Endothelial cell of umbilical vein (primary cell): Measurements from ENCODE around the gene ALDH7A1. TPM values are rescaled to one million over a fixed set of nuclear protein-coding genes. Genes with fewer than 3 reads are reported as not detected.

ENCODE experiments used
- BruUV-seq: library from RNA; stranded (reverse); fragments of 400-500 nt; replicated peaks from 2 replicates; lab custom pipeline; 2021; lab: Mats Ljungman, UMichigan
- CTCF ChIA-PET: fragments of 300-600, 350-600 bp; sonication (Branson Sonifier 250); formaldehyde crosslinking; loops from one replicate; lab custom pipeline; 2021; ENCODE audit warnings: antibody characterized with exemption, inconsistent platforms; lab: Charles Lee
- POLR2A ChIA-PET: fragments of 300-600, 350-600 bp; sonication (Branson Sonifier 250); formaldehyde crosslinking; loops from one replicate; lab custom pipeline; 2021; ENCODE audit warnings: antibody characterized with exemption, inconsistent platforms; lab: Charles Lee
- DNase-seq: peaks from one replicate; pipeline ENCODE4 v3.0.0-alpha.2; 2011; ENCODE audit warnings: low read depth, low spot score
- FAIRE-seq: peaks from 2 replicates; lab custom pipeline; 2011; peaks lifted over from hg19 to GRCh38; lab: Jason Lieb, UNC
- H2AFZ ChIP-seq: 2 replicates; pipeline ENCODE4 v1.6.0; 2012; ENCODE audit warnings: low read depth, low read length, control low read depth, inconsistent platforms
- H3K27ac ChIP-seq: 2 replicates; pipeline ENCODE4 v1.5.1; 2011; ENCODE audit warnings: low read depth, mild to moderate bottlenecking, control low read depth, low read length, moderate library complexity; ENCODE audit not compliant: insufficient read depth
- H3K27me3 ChIP-seq, 2 experiments: 2 replicates each; pipeline versions ENCODE4 v1.6.0 to v1.6.1; 2011; ENCODE audit warnings: low read length in 2 of 2, mixed read lengths in 1 of 2; ENCODE audit not compliant: control insufficient read depth in 2 of 2, insufficient read depth in 2 of 2
- H3K36me3 ChIP-seq, 2 experiments: 2 replicates in 1 of 2; 3 replicates in 1 of 2; pipeline ENCODE4 v1.5.1; 2011; ENCODE audit warnings: low read length in 2 of 2, mild to moderate bottlenecking in 1 of 2, moderate library complexity in 1 of 2; ENCODE audit not compliant: control insufficient read depth in 2 of 2, insufficient read depth in 2 of 2; ENCODE audit errors: extremely low read depth in 1 of 2
- H3K4me1 ChIP-seq: 3 replicates; pipeline ENCODE4 v1.5.1; 2011; ENCODE audit warnings: mild to moderate bottlenecking, low read length; ENCODE audit not compliant: control insufficient read depth, insufficient read depth; ENCODE audit errors: extremely low read depth
- H3K4me2 ChIP-seq: 2 replicates; pipeline ENCODE4 v1.6.1; 2011; ENCODE audit warnings: low read length, control low read depth, mixed read lengths; ENCODE audit not compliant: insufficient read depth
- H3K4me3 ChIP-seq, 3 experiments: fragments of 200-600 bp in 1 of 3; sonication (generic), shearing (Covaris generic) in 1 of 3; replicated peaks in 1 of 3; 2 replicates each; pipeline ENCODE4 v1.5.1; 2011 to 2016; ENCODE audit warnings: control low read depth in 3 of 3, low read length in 3 of 3, mild to moderate bottlenecking in 2 of 3, inconsistent platforms in 1 of 3, low read depth in 1 of 3, moderate library complexity in 1 of 3; ENCODE audit not compliant: insufficient read depth in 1 of 3
- H3K79me2 ChIP-seq: 2 replicates; pipeline ENCODE4 v1.6.0; 2012; ENCODE audit warnings: low read length, inconsistent platforms; ENCODE audit not compliant: control insufficient read depth, insufficient read depth
- H3K9ac ChIP-seq: replicated peaks from 2 replicates; pipeline ENCODE3; 2011; ENCODE audit warnings: low read length, control low read depth; ENCODE audit not compliant: insufficient read depth; ENCODE audit errors: extremely low read depth
- H3K9me1 ChIP-seq: replicated peaks from 3 replicates; pipeline ENCODE4 v1.6.0; 2011; ENCODE audit warnings: mild to moderate bottlenecking, low read length; ENCODE audit not compliant: control insufficient read depth, insufficient read depth; ENCODE audit errors: extremely low read depth
- H3K9me3 ChIP-seq: replicated peaks from 2 replicates; pipeline ENCODE4 v1.5.1; 2012; ENCODE audit warnings: low read length, inconsistent platforms; ENCODE audit not compliant: control insufficient read depth, insufficient read depth
- H4K20me1 ChIP-seq: replicated peaks from 2 replicates; pipeline ENCODE3; 2011; ENCODE audit warnings: mild to moderate bottlenecking, low read length; ENCODE audit not compliant: control insufficient read depth, insufficient read depth; ENCODE audit errors: extremely low read depth
- CTCF ChIP-seq, 2 donors: IDR thresholded peaks; 1 replicate in 1 of 2; 2 replicates in 1 of 2; pipeline ENCODE4 v1.5.1; 2011; ENCODE audit warnings: low read length in 2 of 2, mild to moderate bottlenecking in 2 of 2, moderate library complexity in 2 of 2, control low read depth in 1 of 2, inconsistent platforms in 1 of 2, low read depth in 1 of 2; ENCODE audit not compliant: insufficient read depth in 1 of 2; ENCODE audit errors: extremely low read depth in 1 of 2
- FOS ChIP-seq: IDR thresholded peaks from 2 replicates; pipeline ENCODE4 v1.6.1; 2011; ENCODE audit warnings: mild to moderate bottlenecking, low read length, moderate library complexity, borderline replicate concordance; ENCODE audit not compliant: insufficient read depth
- GATA2 ChIP-seq: IDR thresholded peaks from 2 replicates; pipeline ENCODE4 v1.7.0; 2011; ENCODE audit warnings: low read depth, mild to moderate bottlenecking, moderate library complexity, mixed read lengths, low read length; ENCODE audit not compliant: insufficient read length, insufficient read depth
- JUN ChIP-seq: IDR thresholded peaks from 2 replicates; pipeline ENCODE4 v1.6.1; 2011; ENCODE audit warnings: borderline replicate concordance, low read depth; ENCODE audit not compliant: insufficient read length, insufficient read depth
- MAX ChIP-seq: IDR thresholded peaks from 2 replicates; pipeline ENCODE4 v1.6.1; 2011; ENCODE audit not compliant: insufficient read depth, insufficient read length
- MYC ChIP-seq: IDR thresholded peaks from one replicate; pipeline ENCODE4 v1.6.1; 2011; ENCODE audit warnings: mild to moderate bottlenecking, low read depth, low read length
- POLR2A ChIP-seq: IDR thresholded peaks from 2 replicates; pipeline ENCODE4 v1.6.1; 2012; ENCODE audit warnings: low read depth, mild to moderate bottlenecking, control low read depth, low read length
- POLR2AphosphoS5 ChIP-seq: IDR thresholded peaks from 2 replicates; pipeline ENCODE4 v1.6.1; 2012; ENCODE audit warnings: low read depth, mild to moderate bottlenecking, control low read depth, low read length, moderate library complexity; ENCODE audit not compliant: insufficient read depth
- dilution Hi-C: fragments of 300-500 bp; cut with MboI; formaldehyde crosslinking; loops from one replicate; pipeline ENCODE4 v1.15.0; 2019; ENCODE audit warnings: low sequenced_read_pairs; ENCODE audit not compliant: extremely low pct_ligation_motif_present
- intact Hi-C: fragments of 100-400 bp; cut with micrococcal nuclease; formaldehyde crosslinking; loops from one replicate; pipeline ENCODE4 v1.10.0; 2022
- polyA plus RNA-seq, 4 experiments: library from polyadenylated mRNA; depleted of rRNA in 3 of 4; stranded (reverse) in 3 of 4; unstranded in 1 of 4; fragments of >200 nt; gene quantifications; 2 replicates each; pipeline versions ENCODE4 v1.2.1 to v1.2.3, GENCODE V29; 2011 to 2012; ENCODE audit warnings: missing spikeins in 1 of 4
- total RNA-seq: library from RNA; stranded (reverse); gene quantifications from 2 replicates; pipeline ENCODE4 v1.2.3, GENCODE V29; 2021

The ALDH7A1 gene
- total and polyA plus RNA-seq, 2 donors (not counting 3 experiments of a cell fraction or from before 2014, with no cell fraction given) = 43.6 to 103 TPM

- peak; percentile 69 for FAIRE-seq
- H3K9ac ChIP-seq = no peak overlapping the region
- BruUV-seq = no TSS peak
- H3K27me3 ChIP-seq = peaks cover 15 to 20% of the 10 kb centered on the region in 2 experiments
- H3K4me2 ChIP-seq = no peak overlapping the region
- H3K4me1 ChIP-seq = peaks cover 6% of the 10 kb centered on the region
- H3K4me3 ChIP-seq = no peak overlapping the region
- H3K36me3 ChIP-seq = no peaks in the 10 kb centered on the region
- no peaks in the 10 kb centered on the region for H3K9me3 ChIP-seq
- H3K27ac ChIP-seq = no peak overlapping the region
- no peaks in the 10 kb centered on the region for H4K20me1 ChIP-seq
- H3K9me1 ChIP-seq = no peaks in the 10 kb centered on the region
- no peak overlapping the region for H2AFZ ChIP-seq
- ChIA-PET POLR2A (no interaction called here), CTCF (no interaction called here)
- intact Hi-C loops = loop anchor here (1.0 kb wide), 1 partner anchor 36 kb away; no protein-coding TSS in a partner anchor
- no peaks in the 10 kb centered on the region for H3K79me2 ChIP-seq
- peak; percentile 44 for DNase-seq
- dilution Hi-C loops = no loop called here
- TF ChIP-seq CTCF (IDR thresholded peaks at IDR 0.05; ENCODE audit: extremely low read depth in 1 of 2, insufficient read depth in 1 of 2, low read depth in 1 of 2, low read length in 2 of 2) (no peak), MYC (no peak), POLR2A (no peak), MAX (no peak), POLR2AphosphoS5 (peak; percentile 63), GATA2 (no peak), FOS (peak; percentile 38), JUN (no peak)
Observed at GRCh38 chr5:126503602-126504104, 91.4 kb downstream of the ALDH7A1 start.
